GM21723 (cell line): ENCODE measurements around the gene XYLT1.
"Not testable (repeated sequence)": the region's sequence is repeated elsewhere in the genome, so short reads cannot be mapped to it uniquely, and the experiment has no call there.

ENCODE experiments used
- ATAC-seq: cut with Tn5 transposase; IDR thresholded peaks from one replicate; pipeline ENCODE4 v1.9.1; 2021; ENCODE audit warnings: mild to moderate bottlenecking, moderate library complexity; ENCODE audit not compliant: unreplicated experiment

Gene XYLT1

GRCh38 chr16:17342031-17342430 lies 128.7 kb downstream of the XYLT1 start:
- ATAC-seq: no peak

GRCh38 chr16:17340804-17341203 lies 130.0 kb downstream of the XYLT1 start:
- no peak for ATAC-seq

- no peak for ATAC-seq
These were observed 130.8 kb downstream of the XYLT1 start for GRCh38 chr16:17339764-17340541.

- ATAC-seq: no peak
These were observed 132.5 kb downstream of the XYLT1 start for GRCh38 chr16:17338244-17338643.

GRCh38 chr16:17336530-17336900 lies 134.2 kb downstream of the XYLT1 start:
- ATAC-seq: no peak

GRCh38 chr16:17335826-17336529 lies 134.8 kb downstream of the XYLT1 start:
- no peak for ATAC-seq

GRCh38 chr16:17335406-17335805 lies 135.4 kb downstream of the XYLT1 start:
- ATAC-seq: not testable (repeated sequence)

GRCh38 chr16:17334096-17334495 lies 136.7 kb downstream of the XYLT1 start:
- no peak for ATAC-seq

GRCh38 chr16:17333229-17333628 lies 137.5 kb downstream of the XYLT1 start:
- ATAC-seq: no peak

- ATAC-seq: no peak
These were observed 138.8 kb downstream of the XYLT1 start for GRCh38 chr16:17331991-17332390.

GRCh38 chr16:17331071-17331607 lies 139.6 kb downstream of the XYLT1 start:
- ATAC-seq: no peak

- no peak for ATAC-seq
These were observed 140.7 kb downstream of the XYLT1 start for GRCh38 chr16:17330044-17330443.

GRCh38 chr16:17329391-17329790 lies 141.4 kb downstream of the XYLT1 start:
- no peak for ATAC-seq

GRCh38 chr16:17328932-17329331 lies 141.8 kb downstream of the XYLT1 start:
- no peak for ATAC-seq

- ATAC-seq: no peak
These were observed 143.0 kb downstream of the XYLT1 start for GRCh38 chr16:17327664-17328335.

- no peak for ATAC-seq
These were observed 145.2 kb downstream of the XYLT1 start for GRCh38 chr16:17325476-17326143.

GRCh38 chr16:17324451-17324850 lies 146.3 kb downstream of the XYLT1 start:
- no peak for ATAC-seq

GRCh38 chr16:17323171-17323570 lies 147.6 kb downstream of the XYLT1 start:
- ATAC-seq: no peak

GRCh38 chr16:17321824-17322223 lies 148.9 kb downstream of the XYLT1 start:
- ATAC-seq: no peak

- ATAC-seq: no peak
These were observed 150.8 kb downstream of the XYLT1 start for GRCh38 chr16:17320009-17320408.

GRCh38 chr16:17318238-17318637 lies 152.5 kb downstream of the XYLT1 start:
- ATAC-seq: no peak
